Measurements from ENCODE around the gene DHX36.

Gene DHX36

DNA sequence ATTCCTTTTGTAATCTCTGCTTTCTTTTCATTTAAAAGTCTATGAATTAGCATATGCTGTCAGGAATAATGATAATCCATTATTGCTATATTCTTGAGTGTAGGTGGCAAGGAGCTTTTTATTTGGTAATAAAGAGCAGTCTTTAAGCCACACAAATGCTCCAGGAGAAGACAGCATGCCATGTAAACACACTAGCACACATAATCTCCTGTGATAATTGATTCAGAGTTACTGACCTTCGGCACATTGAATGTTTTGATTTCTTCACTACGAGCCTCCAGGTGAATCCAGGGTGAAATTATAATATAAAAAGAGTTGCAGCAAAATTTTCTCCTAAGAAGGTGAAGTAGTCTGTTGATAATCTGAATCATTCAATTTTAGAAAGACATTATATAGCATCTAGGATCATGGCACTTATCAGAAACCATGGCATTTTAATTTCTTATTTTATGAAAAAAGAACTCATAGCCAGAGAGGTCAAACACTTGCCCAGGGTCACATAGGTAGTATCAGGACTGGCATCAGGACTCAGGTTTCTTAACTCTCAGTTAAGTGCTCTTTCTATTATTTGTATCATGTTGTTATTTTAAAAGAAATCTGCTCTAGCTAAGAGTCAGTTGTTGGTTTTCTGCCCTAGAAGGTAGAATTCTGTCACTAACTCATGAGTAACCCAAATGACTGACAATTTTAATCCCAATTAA, 21.3 kb upstream of the DHX36 start:
- peak; percentile 72 for DNase-seq (ENCODE audit: low read depth)
- no peak overlapping the region for H3K4me3 ChIP-seq (ENCODE audit: low read depth, low read length)
- TF ChIP-seq, protein P1, sequence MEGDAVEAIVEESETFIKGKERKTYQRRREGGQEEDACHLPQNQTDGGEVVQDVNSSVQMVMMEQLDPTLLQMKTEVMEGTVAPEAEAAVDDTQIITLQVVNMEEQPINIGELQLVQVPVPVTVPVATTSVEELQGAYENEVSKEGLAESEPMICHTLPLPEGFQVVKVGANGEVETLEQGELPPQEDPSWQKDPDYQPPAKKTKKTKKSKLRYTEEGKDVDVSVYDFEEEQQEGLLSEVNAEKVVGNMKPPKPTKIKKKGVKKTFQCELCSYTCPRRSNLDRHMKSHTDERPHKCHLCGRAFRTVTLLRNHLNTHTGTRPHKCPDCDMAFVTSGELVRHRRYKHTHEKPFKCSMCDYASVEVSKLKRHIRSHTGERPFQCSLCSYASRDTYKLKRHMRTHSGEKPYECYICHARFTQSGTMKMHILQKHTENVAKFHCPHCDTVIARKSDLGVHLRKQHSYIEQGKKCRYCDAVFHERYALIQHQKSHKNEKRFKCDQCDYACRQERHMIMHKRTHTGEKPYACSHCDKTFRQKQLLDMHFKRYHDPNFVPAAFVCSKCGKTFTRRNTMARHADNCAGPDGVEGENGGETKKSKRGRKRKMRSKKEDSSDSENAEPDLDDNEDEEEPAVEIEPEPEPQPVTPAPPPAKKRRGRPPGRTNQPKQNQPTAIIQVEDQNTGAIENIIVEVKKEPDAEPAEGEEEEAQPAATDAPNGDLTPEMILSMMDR (IDR thresholded peaks at IDR 0.05; ENCODE audit: control insufficient read depth, extremely low read depth, insufficient read depth) = no peak

DNA sequence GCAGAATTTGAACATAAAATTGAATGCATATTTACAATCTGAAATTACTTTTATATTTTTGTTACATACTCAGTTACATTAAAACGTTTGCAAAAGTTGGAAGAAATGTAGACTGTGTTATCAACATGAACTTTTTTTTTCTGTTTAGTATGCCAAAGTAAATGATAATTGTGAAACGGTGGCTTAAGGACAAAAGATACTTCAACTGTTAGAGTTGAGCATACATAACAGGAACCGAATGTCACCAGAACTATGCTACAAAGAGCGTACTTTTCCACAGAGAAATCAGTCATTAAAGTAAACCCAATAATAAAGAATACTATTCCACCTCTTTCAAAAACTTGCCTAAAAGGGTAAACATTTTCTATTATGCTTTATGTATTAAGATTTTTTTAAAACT, 14.3 kb upstream of the DHX36 start:
- H3K4me3 ChIP-seq (ENCODE audit: low read depth, low read length) = no peak overlapping the region
- no peak for DNase-seq (ENCODE audit: low read depth)
- TF ChIP-seq, protein P1 (IDR thresholded peaks at IDR 0.05; ENCODE audit: control insufficient read depth, extremely low read depth, insufficient read depth) = no peak

DNA sequence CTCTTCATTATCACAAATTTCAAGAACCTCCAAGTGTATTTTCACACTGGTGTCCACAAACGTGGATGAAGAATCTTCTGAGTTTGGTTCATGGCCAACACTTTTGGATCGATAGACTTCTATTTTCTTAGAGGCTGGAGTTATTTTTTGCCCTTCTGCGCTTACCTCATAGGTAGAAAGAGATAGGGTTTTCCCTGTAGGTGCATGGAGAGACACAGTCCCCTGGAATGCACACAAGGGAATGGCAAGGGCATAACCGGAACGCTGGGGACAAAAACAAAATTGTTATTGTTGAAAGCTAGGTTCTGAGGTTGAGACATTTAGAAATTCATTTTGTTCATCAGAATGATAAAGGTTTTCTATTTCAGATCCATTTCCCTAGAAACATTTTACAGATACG, 13.7 kb upstream of the DHX36 start:
- DNase-seq (ENCODE audit: low read depth) = no peak
- H3K4me3 ChIP-seq (ENCODE audit: low read depth, low read length) = no peak overlapping the region
- TF ChIP-seq, protein P1 (IDR thresholded peaks at IDR 0.05; ENCODE audit: control insufficient read depth, extremely low read depth, insufficient read depth) = no peak

DNA sequence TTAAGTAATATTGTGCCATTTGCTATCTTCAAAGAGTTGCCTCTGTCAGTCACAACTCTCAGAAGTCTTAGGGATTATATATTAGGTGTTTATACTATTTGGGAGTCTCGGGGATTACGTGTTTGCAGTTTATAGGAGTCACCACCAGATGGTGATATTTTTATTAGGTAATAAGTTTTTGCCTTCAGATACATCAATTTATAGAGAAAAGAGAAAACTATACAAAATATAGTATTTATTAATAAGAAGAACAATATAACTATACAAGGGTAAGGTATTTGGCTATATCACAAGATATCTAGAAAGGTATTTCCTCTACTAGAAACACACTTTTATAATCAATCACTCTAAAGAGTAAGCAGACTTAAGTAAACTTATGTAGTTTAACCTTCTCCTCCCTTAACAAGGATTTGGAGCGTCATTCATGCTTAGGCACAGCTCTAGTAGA, 10.7 kb upstream of the DHX36 start:
- no peak for DNase-seq (ENCODE audit: low read depth)
- TF ChIP-seq, protein P1 (IDR thresholded peaks at IDR 0.05; ENCODE audit: control insufficient read depth, extremely low read depth, insufficient read depth) = peak; percentile 47
- H3K4me3 ChIP-seq (ENCODE audit: low read depth, low read length) = no peak overlapping the region

- H3K4me3 ChIP-seq (ENCODE audit: low read depth, low read length) = no peak overlapping the region
- no peak for DNase-seq (ENCODE audit: low read depth)
- TF ChIP-seq, protein P1 (IDR thresholded peaks at IDR 0.05; ENCODE audit: control insufficient read depth, extremely low read depth, insufficient read depth) = no peak
These were observed 3.6 kb upstream of the DHX36 start for GRCh38 chr3:154327871-154328270.

- H3K4me3 ChIP-seq (ENCODE audit: low read depth, low read length) = peak overlapping the region; percentile 63
- DNase-seq (ENCODE audit: low read depth) = peak; percentile 47
- TF ChIP-seq, protein P1 (IDR thresholded peaks at IDR 0.05; ENCODE audit: control insufficient read depth, extremely low read depth, insufficient read depth) = no peak
These were observed 632 bp upstream of the DHX36 start for GRCh38 chr3:154324919-154325318.

All from LNCaP clone FGC (cell line).